WERI-Rb-1 (cell line): ENCODE data around the gene ALOX5.
"Not testable (repeated sequence)": the region's sequence is repeated elsewhere in the genome, so short reads cannot be mapped to it uniquely, and the experiment has no call there.

Experiments used
- DNase-seq: peaks from one replicate; pipeline ENCODE4 v3.0.0-alpha.2; 2020
- H3K27ac ChIP-seq: fragments of 250-450 bp; sonication (Bioruptor Pico); 2 replicates; pipeline ENCODE4 v1.5.1; 2020; ENCODE audit warnings: mild to moderate bottlenecking, moderate library complexity
- H3K27me3 ChIP-seq: fragments of 250-450 bp; sonication (Bioruptor Pico); 2 replicates; pipeline ENCODE4 v1.5.1; 2021; ENCODE audit warnings: mild to moderate bottlenecking, low read depth, moderate library complexity; ENCODE audit not compliant: insufficient read depth, severe bottlenecking
- H3K36me3 ChIP-seq: fragments of 250-450 bp; sonication (Bioruptor Pico); 2 replicates; pipeline ENCODE4 v1.5.1; 2020; ENCODE audit warnings: mild to moderate bottlenecking, moderate library complexity
- H3K4me3 ChIP-seq: 2 replicates; pipeline ENCODE4 v1.5.1; 2011; ENCODE audit warnings: low read depth, mild to moderate bottlenecking, control low read depth, low read length
- H3K9me3 ChIP-seq: fragments of 250-450 bp; sonication (Bioruptor Pico); 2 replicates; pipeline ENCODE4 v1.5.1; 2021; ENCODE audit warnings: mild to moderate bottlenecking, moderate library complexity; ENCODE audit not compliant: severe bottlenecking
- CTCF ChIP-seq: IDR thresholded peaks from 2 replicates; pipeline ENCODE4 v1.5.1; 2011; ENCODE audit warnings: low read depth, mild to moderate bottlenecking, control low read depth, inconsistent platforms, low read length

ALOX5 gene

GRCh38 chr10:45353186-45353585 lies 20.8 kb upstream of the ALOX5 start:
- H3K27me3 ChIP-seq: no peaks in the 10 kb centered on the region
- H3K4me3 ChIP-seq: no peak overlapping the region
- no peak overlapping the region for H3K27ac ChIP-seq
- no peak for TF ChIP-seq CTCF
- peaks cover 9% of the 10 kb centered on the region for H3K9me3 ChIP-seq
- DNase-seq: no peak
- no peaks in the 10 kb centered on the region for H3K36me3 ChIP-seq

GRCh38 chr10:45354261-45354660 lies 19.8 kb upstream of the ALOX5 start:
- no peak for DNase-seq
- Histone ChIP-seq H3K4me3 (no peak overlapping the region), H3K36me3 (no peaks in the 10 kb centered on the region), H3K27me3 (no peaks in the 10 kb centered on the region), H3K9me3 (no peaks in the 10 kb centered on the region), H3K27ac (no peak overlapping the region)
- no peak for TF ChIP-seq CTCF

GRCh38 chr10:45355494-45355893 lies 18.5 kb upstream of the ALOX5 start:
- TF ChIP-seq CTCF: no peak
- H3K27me3 ChIP-seq: no peaks in the 10 kb centered on the region
- H3K27ac ChIP-seq: no peak overlapping the region
- no peaks in the 10 kb centered on the region for H3K9me3 ChIP-seq
- H3K4me3 ChIP-seq: no peak overlapping the region
- no peak for DNase-seq
- no peaks in the 10 kb centered on the region for H3K36me3 ChIP-seq

- DNase-seq, H3K27me3 ChIP-seq, H3K27ac ChIP-seq, H3K9me3 ChIP-seq, H3K4me3 ChIP-seq, H3K36me3 ChIP-seq: not testable (repeated sequence)
These were observed 15.1 kb upstream of the ALOX5 start for GRCh38 chr10:45358961-45359360.

- H3K36me3 ChIP-seq, H3K9me3 ChIP-seq, H3K27ac ChIP-seq, DNase-seq, H3K27me3 ChIP-seq, H3K4me3 ChIP-seq: not testable (repeated sequence)
These were observed 11.8 kb upstream of the ALOX5 start for GRCh38 chr10:45361983-45362799.

- not testable (repeated sequence) for H3K4me3 ChIP-seq, H3K27me3 ChIP-seq, H3K27ac ChIP-seq
These were observed 6.4 kb upstream of the ALOX5 start for GRCh38 chr10:45367643-45368042.

GRCh38 chr10:45368181-45368580 lies 5.8 kb upstream of the ALOX5 start:
- no peak for DNase-seq
- Histone ChIP-seq H3K4me3 (no peak overlapping the region), H3K27ac (no peak overlapping the region), H3K9me3 (peaks cover 5% of the 10 kb centered on the region), H3K36me3 (no peaks in the 10 kb centered on the region), H3K27me3 (no peaks in the 10 kb centered on the region)
- TF ChIP-seq CTCF: no peak

More at GRCh38 chr10:45367643-45368042, 6.4 kb upstream of the ALOX5 start:
- not testable (repeated sequence) for DNase-seq, H3K36me3 ChIP-seq, H3K9me3 ChIP-seq
